ENCODE results near the gene LRMDA. TPM values are rescaled to one million over a fixed set of nuclear protein-coding genes. Genes with fewer than 3 reads are reported as not detected.

Gene LRMDA
- total RNA-seq, 4 donors from 2014 or later: 2.2 to 7.8 (median 4.5) TPM

DNA sequence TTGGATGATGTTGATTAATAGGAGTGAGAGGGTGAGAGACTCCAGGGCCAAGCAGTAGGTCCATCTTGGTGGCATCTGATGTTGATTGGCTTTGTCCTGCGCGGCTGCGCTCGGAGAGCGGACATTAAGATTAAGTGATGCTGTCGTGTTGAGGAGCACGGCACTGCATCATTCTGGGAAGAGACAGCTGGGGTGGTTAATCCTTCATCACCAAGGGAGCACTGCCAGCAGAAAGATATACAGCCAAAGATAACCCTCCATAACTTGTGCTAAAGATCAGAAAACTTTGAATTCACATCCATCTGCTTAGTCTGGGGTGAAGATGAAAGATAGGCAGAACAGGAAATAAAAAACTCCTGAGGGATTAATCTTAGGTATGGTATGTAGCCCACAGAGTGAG, 208.3 kb downstream of the LRMDA start:
- Histone ChIP-seq H3K4me3 (no peak overlapping the region), H3K4me1 (peaks cover 0 to 23% (median 3%) of the 10 kb centered on the region in 4 donors), H3K27me3 (no peaks in the 10 kb centered on the region), H3K27ac (no peak overlapping the region), H3K9me3 (no peaks in the 10 kb centered on the region), H3K36me3 (no peaks in the 10 kb centered on the region)
- in situ Hi-C loops (cut with MboI; ENCODE audit: low pct_ligation_motif_present in 1 of 4, low pct_unique_long_range_greater_than_20kb in 1 of 4, low sequenced_read_pairs in 3 of 4) (loop anchor here in 2 of 4 donors (25.0 kb wide), 1 partner anchor 227 kb away; the partner anchor contains the start of gene ZNF503 (in 2 of the 2)), intact Hi-C loops (cut with DNase I; ENCODE audit: low total_unique reads) (loop anchor here (1.0 kb wide), 1 partner anchor 22 kb away; no protein-coding TSS in a partner anchor)
- WGBS, 2 donors (ENCODE audit: low coverage in 1 of 2): 93% methylated on average over 7 of the region's 7 CpGs
- no peak for DNase-seq
- TF ChIP-seq POLR2A (IDR thresholded peaks at IDR 0.05) (no peak), CTCF (IDR thresholded peaks at IDR 0.05) (no peak), EP300 (IDR thresholded peaks at IDR 0.05; ENCODE audit: low read depth) (no peak), POLR2AphosphoS5 (IDR thresholded peaks at IDR 0.05) (no peak)

- in situ Hi-C loops (cut with MboI; ENCODE audit: low pct_ligation_motif_present in 1 of 4, low pct_unique_long_range_greater_than_20kb in 1 of 4, low sequenced_read_pairs in 3 of 4): loop anchor here in 2 of 4 donors (25.0 kb wide), 1 partner anchor 228 kb away; the partner anchor contains the start of gene ZNF503 (in 2 of the 2)
- Histone ChIP-seq H3K9me3 (no peaks in the 10 kb centered on the region), H3K4me3 (no peak overlapping the region), H3K27ac (peak overlapping the region in 3 of 4 donors; percentile 50 to 71 (median 69)), H3K27me3 (no peaks in the 10 kb centered on the region), H3K36me3 (no peaks in the 10 kb centered on the region), H3K4me1 (peaks cover 0 to 23% (median 3%) of the 10 kb centered on the region in 4 donors)
- TF ChIP-seq CTCF (IDR thresholded peaks at IDR 0.05) (peak in 1 of 5 experiments; percentile 14), EP300 (IDR thresholded peaks at IDR 0.05; ENCODE audit: low read depth) (no peak)
- intact Hi-C loops (cut with DNase I; ENCODE audit: low total_unique reads): loop anchor here (1.0 kb wide), 1 partner anchor 23 kb away; no protein-coding TSS in a partner anchor
- DNase-seq: no peak
- 53 to 64% methylated on average over 3 of the region's 3 CpGs for WGBS, 2 donors (ENCODE audit: low coverage in 1 of 2)
Measured at GRCh38 chr10:75640381-75640780, 209.0 kb downstream of the LRMDA start.

DNA sequence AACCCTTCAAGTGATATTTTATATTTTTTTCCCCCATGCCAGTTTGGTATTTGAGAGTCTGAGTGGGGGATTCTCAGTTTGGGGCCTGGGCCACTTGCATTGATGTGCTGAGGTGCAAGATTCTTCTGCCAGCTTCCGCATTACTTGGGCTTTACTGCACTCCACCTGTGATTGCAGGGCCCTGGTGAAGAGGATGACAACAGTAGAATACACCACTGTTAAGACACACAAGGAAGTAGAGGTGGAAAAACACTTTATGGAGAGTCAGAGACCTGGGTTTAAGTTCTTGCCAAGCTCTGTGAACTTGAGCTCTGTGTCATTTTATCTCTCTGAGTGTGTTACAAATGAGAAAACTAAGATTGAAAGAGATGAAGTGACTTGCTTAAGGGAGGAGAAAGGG, 209.4 kb downstream of the LRMDA start:
- peak; percentile 66 for DNase-seq
- WGBS, 2 donors (ENCODE audit: low coverage in 1 of 2): 40 to 70% methylated on average over 1 of the region's 1 CpG
- H3K9me3 ChIP-seq: no peaks in the 10 kb centered on the region
- H3K4me1 ChIP-seq: peaks cover 0 to 23% (median 3%) of the 10 kb centered on the region in 4 donors
- intact Hi-C loops (cut with DNase I; ENCODE audit: low total_unique reads): loop anchor here (1.0 kb wide), 1 partner anchor 24 kb away; no protein-coding TSS in a partner anchor
- H3K27me3 ChIP-seq: no peaks in the 10 kb centered on the region
- H3K36me3 ChIP-seq: no peaks in the 10 kb centered on the region
- no peak overlapping the region for H3K4me3 ChIP-seq
- peak overlapping the region; percentile 50 to 71 (median 70) for H3K27ac ChIP-seq
- TF ChIP-seq POLR2A (IDR thresholded peaks at IDR 0.05) (no peak), POLR2AphosphoS5 (IDR thresholded peaks at IDR 0.05) (peak in 1 of 3 donors; percentile 52)
- in situ Hi-C loops (cut with MboI; ENCODE audit: low pct_ligation_motif_present in 1 of 4, low pct_unique_long_range_greater_than_20kb in 1 of 4, low sequenced_read_pairs in 3 of 4): loop anchor here in 2 of 4 donors (25.0 kb wide), 1 partner anchor 229 kb away; the partner anchor contains the start of gene ZNF503 (in 2 of the 2)

GRCh38 chr10:75643405-75643804, 212.0 kb downstream of the LRMDA start:
- in situ Hi-C loops (cut with MboI; ENCODE audit: low pct_ligation_motif_present in 1 of 4, low pct_unique_long_range_greater_than_20kb in 1 of 4, low sequenced_read_pairs in 3 of 4): loop anchor here in 2 of 4 donors (25.0 kb wide), 1 partner anchor 231 kb away; the partner anchor contains the start of gene ZNF503 (in 2 of the 2)

More at GRCh38 chr10:75643405-75643804, 212.0 kb downstream of the LRMDA start:
- intact Hi-C loops (cut with DNase I; ENCODE audit: low total_unique reads): no loop called here
- Histone ChIP-seq H3K4me1 (peaks cover 0 to 23% (median 3%) of the 10 kb centered on the region in 4 donors), H3K36me3 (no peaks in the 10 kb centered on the region), H3K27ac (no peak overlapping the region), H3K4me3 (no peak overlapping the region), H3K27me3 (no peaks in the 10 kb centered on the region), H3K9me3 (no peaks in the 10 kb centered on the region)
- no peak for TF ChIP-seq CTCF (IDR thresholded peaks at IDR 0.05)
- no peak for TF ChIP-seq POLR2AphosphoS5 (IDR thresholded peaks at IDR 0.05)
- no peak for TF ChIP-seq EP300 (IDR thresholded peaks at IDR 0.05; ENCODE audit: low read depth)
- TF ChIP-seq POLR2A (IDR thresholded peaks at IDR 0.05): no peak
- WGBS, 2 donors (ENCODE audit: low coverage in 1 of 2): 94% methylated on average over 2 of the region's 2 CpGs; no CpG with 5 or more reads in 1 of the 2 donors
- no peak for DNase-seq

Measured in transverse colon (tissue), 4 donors.